Measurements from ENCODE around the gene FAT1. TPM values are rescaled to one million over a fixed set of nuclear protein-coding genes. Genes with fewer than 3 reads are reported as not detected.

Gene FAT1
- total and polyA plus RNA-seq, 2 donors (not counting 3 experiments of a cell fraction or from before 2014, with no cell fraction given): 9.2 to 9.8 TPM

- no peak overlapping the region for H3K4me3 ChIP-seq (replicated peaks in 1 of 3; ENCODE audit: insufficient read depth in 1 of 3, low read depth in 1 of 3, low read length in 3 of 3)
- no peak overlapping the region for H3K9ac ChIP-seq (replicated peaks; ENCODE audit: extremely low read depth, insufficient read depth, low read length)
- no peaks in the 10 kb centered on the region for H3K79me2 ChIP-seq (ENCODE audit: control insufficient read depth, insufficient read depth, low read length)
- CTCF ChIA-PET: no interaction called here
- no peaks in the 10 kb centered on the region for H3K36me3 ChIP-seq (ENCODE audit: control insufficient read depth in 2 of 2, extremely low read depth in 1 of 2, insufficient read depth in 2 of 2, low read length in 2 of 2)
- POLR2A ChIA-PET: no interaction called here
- intact Hi-C loops (cut with micrococcal nuclease) (no loop called here), dilution Hi-C loops (cut with MboI; ENCODE audit: extremely low pct_ligation_motif_present, low sequenced_read_pairs) (no loop called here)
- no peaks in the 10 kb centered on the region for H3K27me3 ChIP-seq (ENCODE audit: control insufficient read depth in 2 of 2, insufficient read depth in 2 of 2, low read length in 2 of 2)
- H3K4me1 ChIP-seq (ENCODE audit: control insufficient read depth, extremely low read depth, insufficient read depth, low read length): no peaks in the 10 kb centered on the region
- no peaks in the 10 kb centered on the region for H3K9me1 ChIP-seq (replicated peaks; ENCODE audit: control insufficient read depth, extremely low read depth, insufficient read depth, low read length)
- no peak overlapping the region for H3K27ac ChIP-seq (ENCODE audit: insufficient read depth, low read depth, low read length)
- no peaks in the 10 kb centered on the region for H3K9me3 ChIP-seq (replicated peaks; ENCODE audit: control insufficient read depth, insufficient read depth, low read length)
- no peak for FAIRE-seq
- H2AFZ ChIP-seq (ENCODE audit: low read depth, low read length): no peak overlapping the region
- no peak overlapping the region for H3K4me2 ChIP-seq (ENCODE audit: insufficient read depth, low read length)
- DNase-seq (ENCODE audit: low read depth, low spot score): no peak
- BruUV-seq (replicated peaks): no TSS peak
- no peaks in the 10 kb centered on the region for H4K20me1 ChIP-seq (replicated peaks; ENCODE audit: control insufficient read depth, extremely low read depth, insufficient read depth, low read length)
- TF ChIP-seq FOS (IDR thresholded peaks at IDR 0.05; ENCODE audit: borderline replicate concordance, insufficient read depth, low read length): no peak
- no peak for TF ChIP-seq POLR2AphosphoS5 (IDR thresholded peaks at IDR 0.05; ENCODE audit: insufficient read depth, low read depth, low read length)
- no peak for TF ChIP-seq MYC (IDR thresholded peaks at IDR 0.05; ENCODE audit: low read depth, low read length)
- TF ChIP-seq JUN (IDR thresholded peaks at IDR 0.05; ENCODE audit: borderline replicate concordance, insufficient read depth, insufficient read length, low read depth): no peak
Observed at GRCh38 chr4:186593587-186593973, 130.1 kb downstream of the FAT1 start.

- H3K79me2 ChIP-seq (ENCODE audit: control insufficient read depth, insufficient read depth, low read length): no peaks in the 10 kb centered on the region
- no peak overlapping the region for H3K4me3 ChIP-seq (replicated peaks in 1 of 3; ENCODE audit: insufficient read depth in 1 of 3, low read depth in 1 of 3, low read length in 3 of 3)
- intact Hi-C loops (cut with micrococcal nuclease): no loop called here
- no peaks in the 10 kb centered on the region for H3K9me1 ChIP-seq (replicated peaks; ENCODE audit: control insufficient read depth, extremely low read depth, insufficient read depth, low read length)
- ChIA-PET CTCF (no interaction called here), POLR2A (no interaction called here)
- H4K20me1 ChIP-seq (replicated peaks; ENCODE audit: control insufficient read depth, extremely low read depth, insufficient read depth, low read length): no peaks in the 10 kb centered on the region
- no peak overlapping the region for H2AFZ ChIP-seq (ENCODE audit: low read depth, low read length)
- H3K27ac ChIP-seq (ENCODE audit: insufficient read depth, low read depth, low read length): no peak overlapping the region
- DNase-seq (ENCODE audit: low read depth, low spot score) (no peak), FAIRE-seq (no peak)
- H3K27me3 ChIP-seq (ENCODE audit: control insufficient read depth in 2 of 2, insufficient read depth in 2 of 2, low read length in 2 of 2): no peaks in the 10 kb centered on the region
- no peak overlapping the region for H3K4me2 ChIP-seq (ENCODE audit: insufficient read depth, low read length)
- BruUV-seq (replicated peaks): no TSS peak
- dilution Hi-C loops (cut with MboI; ENCODE audit: extremely low pct_ligation_motif_present, low sequenced_read_pairs): no loop called here
- TF ChIP-seq EZH2 (IDR thresholded peaks at IDR 0.05; ENCODE audit: borderline replicate concordance, low read depth, low read length, severe bottlenecking) (no peak), CTCF (IDR thresholded peaks at IDR 0.05; ENCODE audit: extremely low read depth in 1 of 2, insufficient read depth in 1 of 2, low read depth in 1 of 2, low read length in 2 of 2) (no peak), POLR2A (IDR thresholded peaks at IDR 0.05; ENCODE audit: low read depth, low read length) (no peak), MAX (IDR thresholded peaks at IDR 0.05; ENCODE audit: insufficient read depth, insufficient read length) (no peak), JUN (IDR thresholded peaks at IDR 0.05; ENCODE audit: borderline replicate concordance, insufficient read depth, insufficient read length, low read depth) (no peak), POLR2AphosphoS5 (IDR thresholded peaks at IDR 0.05; ENCODE audit: insufficient read depth, low read depth, low read length) (no peak), GATA2 (IDR thresholded peaks at IDR 0.05; ENCODE audit: insufficient read depth, insufficient read length, low read depth, low read length) (no peak)
- H3K36me3 ChIP-seq (ENCODE audit: control insufficient read depth in 2 of 2, extremely low read depth in 1 of 2, insufficient read depth in 2 of 2, low read length in 2 of 2): no peaks in the 10 kb centered on the region
- no peak overlapping the region for H3K9ac ChIP-seq (replicated peaks; ENCODE audit: extremely low read depth, insufficient read depth, low read length)
- H3K4me1 ChIP-seq (ENCODE audit: control insufficient read depth, extremely low read depth, insufficient read depth, low read length): no peaks in the 10 kb centered on the region
- H3K9me3 ChIP-seq (replicated peaks; ENCODE audit: control insufficient read depth, insufficient read depth, low read length): no peaks in the 10 kb centered on the region
Observed at GRCh38 chr4:186592966-186593586, 130.6 kb downstream of the FAT1 start.
